Umbilical cord (tissue), 2 donors: ENCODE results near the gene SPATA46. TPM values are rescaled to one million over a fixed set of nuclear protein-coding genes. Genes with fewer than 3 reads are reported as not detected.
A peak's percentile ranks its signal among the peaks of the same experiment; 100 is the strongest.
"Not testable (repeated sequence)": the region's sequence is repeated elsewhere in the genome, so short reads cannot be mapped to it uniquely, and the experiment has no call there.

Experiments
- DNase-seq: peaks from one replicate; pipeline ENCODE4 v3.0.0-alpha.2; 2015; ENCODE audit warnings: low spot score
- total RNA-seq: library from RNA; depleted of rRNA; stranded (reverse); fragments of >200 nt; gene quantifications from one replicate; pipeline ENCODE4 v1.2.3, GENCODE V29; 2014; ENCODE audit warnings: low replicate concordance; ENCODE audit not compliant: insufficient read depth

The SPATA46 gene
- total RNA-seq: not detected

GRCh38 chr1:162376691-162377090, at the start of gene SPATA46:
SPATA46 (minus strand) TSS chr1:162376854; CDS start chr1:162376790, 64 bp downstream.
- no peak for DNase-seq

GRCh38 chr1:162422662-162423375, 46.2 kb upstream of the SPATA46 start:
- peak; percentile 14 for DNase-seq

GRCh38 chr1:162421258-162422164, 44.9 kb upstream of the SPATA46 start:
- no peak for DNase-seq

GRCh38 chr1:162420120-162420519, 43.5 kb upstream of the SPATA46 start:
- DNase-seq: no peak

GRCh38 chr1:162419450-162419931, 42.8 kb upstream of the SPATA46 start:
- not testable (repeated sequence) for DNase-seq

GRCh38 chr1:162418584-162418983, 41.9 kb upstream of the SPATA46 start:
- DNase-seq: not testable (repeated sequence)

GRCh38 chr1:162417650-162418049, 41.0 kb upstream of the SPATA46 start:
- no peak for DNase-seq

- DNase-seq: no peak
Observed at GRCh38 chr1:162416909-162417308, 40.3 kb upstream of the SPATA46 start.

- no peak for DNase-seq
Observed at GRCh38 chr1:162416215-162416614, 39.6 kb upstream of the SPATA46 start.

- no peak for DNase-seq
Observed at GRCh38 chr1:162412002-162412401, 35.3 kb upstream of the SPATA46 start, which contains the start of gene SH2D1B. SH2D1B (minus strand) TSS chr1:162412136; CDS start chr1:162412016, 120 bp downstream.

GRCh38 chr1:162407539-162407938, 30.9 kb upstream of the SPATA46 start:
- DNase-seq: no peak

- DNase-seq: no peak
Observed at GRCh38 chr1:162406811-162407210, 30.2 kb upstream of the SPATA46 start.

GRCh38 chr1:162405800-162406199, 29.1 kb upstream of the SPATA46 start:
- no peak for DNase-seq

GRCh38 chr1:162404550-162405160, 28.0 kb upstream of the SPATA46 start:
- no peak for DNase-seq

GRCh38 chr1:162400790-162401355, 24.2 kb upstream of the SPATA46 start:
- DNase-seq: no peak

- no peak for DNase-seq
Observed at GRCh38 chr1:162398999-162399580, 22.4 kb upstream of the SPATA46 start.

- DNase-seq: no peak
Observed at GRCh38 chr1:162397943-162398560, 21.4 kb upstream of the SPATA46 start.

GRCh38 chr1:162397039-162397448, 20.4 kb upstream of the SPATA46 start:
- DNase-seq: no peak

GRCh38 chr1:162396201-162396906, 19.7 kb upstream of the SPATA46 start:
- no peak for DNase-seq
